ENCODE data around the gene MRPL32.

MRPL32 gene

DNA sequence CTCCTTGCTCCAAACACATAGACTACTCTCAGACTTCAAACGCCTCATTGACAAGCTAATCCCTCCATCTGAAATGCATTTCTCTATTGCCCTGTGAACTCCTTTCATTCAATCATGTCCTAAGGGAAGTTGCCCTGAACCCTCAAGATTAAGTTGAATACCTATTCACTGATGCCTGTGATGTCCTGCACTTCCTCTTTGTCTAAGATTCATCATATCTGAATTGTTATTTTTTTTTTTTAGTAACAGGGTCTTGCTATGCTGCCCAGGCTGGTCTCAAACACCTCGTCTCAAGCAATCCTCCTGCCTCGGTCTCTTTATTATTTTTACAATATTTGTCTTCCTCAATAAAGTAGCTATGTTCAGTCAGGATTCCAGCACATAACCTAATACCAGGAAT, 3.4 kb upstream of the MRPL32 start:
- DNase-seq, result no peak

- no peak for DNase-seq
These were observed 2.7 kb upstream of the MRPL32 start for GRCh38 chr7:42929449-42929848.

DNA sequence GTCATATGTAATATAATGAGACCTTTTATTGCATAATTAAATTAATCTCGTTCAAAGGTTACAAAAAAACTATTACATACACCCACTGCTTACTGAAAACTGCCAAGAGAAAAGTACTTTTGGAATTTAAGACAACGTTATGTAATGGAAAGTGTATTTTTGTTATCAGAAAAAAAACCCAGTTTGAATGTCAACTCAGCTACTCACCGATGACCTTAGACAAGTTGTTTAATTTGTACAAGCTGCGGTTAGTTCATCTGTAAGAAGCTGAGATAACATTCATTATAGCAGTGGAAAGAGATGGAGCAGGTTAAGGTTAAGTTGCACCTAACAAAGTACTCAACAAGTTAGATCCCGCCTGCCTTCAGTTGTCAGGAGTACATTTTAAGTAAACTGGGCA, 1.3 kb upstream of the MRPL32 start:
- DNase-seq, result no peak

- no peak for DNase-seq
These were observed 736 bp upstream of the MRPL32 start for GRCh38 chr7:42931447-42931833.

- no peak for DNase-seq
These were observed 825 bp downstream of the MRPL32 start for GRCh38 chr7:42932811-42933591.

DNA sequence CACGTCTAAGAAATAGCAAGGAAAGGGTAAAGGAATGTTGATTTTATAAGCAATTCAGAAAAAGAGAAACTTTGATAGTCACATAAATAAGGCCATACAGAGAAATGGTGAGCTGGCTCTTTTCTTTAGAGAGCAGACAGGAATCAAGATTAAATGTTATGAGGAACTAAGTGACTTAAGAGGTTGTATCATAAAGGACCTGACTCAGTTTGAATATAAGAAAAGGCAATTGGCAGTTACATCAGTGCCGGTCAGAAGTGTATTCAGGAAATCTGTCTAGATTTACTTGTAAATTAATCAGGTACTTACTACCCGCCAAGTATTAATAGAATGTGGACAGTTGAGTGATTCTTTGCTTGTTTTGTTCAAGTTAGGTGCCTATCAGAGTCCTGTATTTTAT, 2.1 kb downstream of the MRPL32 start:
- DNase-seq, result no peak

DNA sequence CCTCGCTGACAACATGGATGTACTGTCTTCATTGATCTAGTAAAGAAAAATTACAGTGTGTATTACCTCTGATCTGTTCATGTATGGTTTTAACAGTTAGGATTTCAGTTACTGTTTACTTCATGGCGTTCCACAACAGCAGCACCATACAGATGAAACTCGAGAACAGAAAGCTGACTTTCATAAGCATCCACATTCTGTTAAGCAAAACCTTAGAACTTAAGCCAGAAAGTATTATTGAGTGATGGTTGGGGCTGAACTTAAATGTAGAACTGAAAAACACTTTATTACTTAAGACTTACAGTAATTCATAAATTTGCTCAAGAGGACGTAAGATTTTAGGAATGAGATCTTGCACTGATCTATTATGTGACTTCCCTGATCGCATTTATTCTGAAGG, 3.7 kb downstream of the MRPL32 start:
- no peak for DNase-seq

DNA sequence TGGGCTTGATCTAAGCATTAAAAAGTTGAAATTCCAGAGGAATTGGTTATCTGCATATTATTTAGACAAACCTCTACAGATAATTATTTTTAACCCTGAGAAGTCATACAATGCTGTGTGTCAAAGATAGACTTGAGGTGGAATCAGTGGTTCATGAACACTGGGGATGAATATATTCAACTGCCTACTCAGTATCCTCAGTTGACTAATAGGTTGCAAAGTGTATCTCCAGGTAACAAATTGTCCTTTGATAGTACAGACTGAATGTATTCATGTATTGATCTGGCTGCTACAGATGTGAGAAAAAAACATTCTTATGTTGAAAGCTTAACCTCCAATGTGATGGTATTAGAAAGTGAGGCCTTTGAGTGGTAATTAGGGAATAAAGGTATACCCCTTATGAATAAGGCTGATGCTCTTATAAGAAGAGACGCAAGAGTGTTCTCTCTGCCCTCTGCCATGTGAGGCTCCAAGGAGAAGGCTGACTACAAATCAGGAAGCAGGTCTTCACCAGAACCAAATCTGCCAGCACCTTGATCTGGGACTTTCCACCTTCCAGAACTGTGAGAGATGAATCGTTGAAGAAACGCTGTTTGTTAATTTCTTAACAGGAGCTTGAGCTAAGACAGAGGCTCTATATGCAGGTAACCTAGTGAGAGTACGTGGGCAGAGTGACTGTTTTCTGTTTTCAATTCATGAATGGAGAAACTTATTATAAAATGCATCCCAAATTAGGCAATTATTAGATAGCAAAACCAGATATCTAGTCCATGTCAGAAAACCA, 7.5 kb downstream of the MRPL32 start:
- DNase-seq, result no peak

- peak; percentile 79 for DNase-seq
These were observed 9.0 kb downstream of the MRPL32 start for GRCh38 chr7:42940985-42941847.

GRCh38 chr7:42945821-42946626, 13.8 kb downstream of the MRPL32 start:
- DNase-seq, result no peak

- no peak for DNase-seq
These were observed 14.4 kb downstream of the MRPL32 start for GRCh38 chr7:42946627-42946950.

DNA sequence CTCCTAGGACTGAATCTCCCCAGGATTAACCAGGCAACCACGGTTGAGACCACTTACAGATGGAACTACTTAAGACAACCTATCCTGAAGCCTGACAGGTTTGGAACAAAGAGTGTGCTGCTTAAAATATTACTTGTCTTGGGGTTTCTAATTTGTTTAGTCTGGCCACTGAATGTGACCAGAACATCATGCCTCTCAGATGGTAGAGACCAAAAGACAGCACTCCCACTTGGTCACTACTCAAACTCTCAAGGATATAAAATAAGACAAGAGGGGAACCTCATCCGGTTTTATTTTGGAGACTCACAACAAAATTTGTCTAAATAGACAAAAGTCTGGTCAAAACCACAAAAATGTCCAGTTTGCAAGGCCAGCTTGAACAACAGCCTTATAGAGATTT, 15.3 kb downstream of the MRPL32 start:
- DNase-seq, result no peak

- DNase-seq, result no peak
These were observed 18.2 kb downstream of the MRPL32 start for GRCh38 chr7:42950417-42950816.

GRCh38 chr7:42952328-42952727, 20.2 kb downstream of the MRPL32 start:
- DNase-seq, result no peak

GRCh38 chr7:42953994-42954393, 21.8 kb downstream of the MRPL32 start:
- no peak for DNase-seq

GRCh38 chr7:42956062-42956461, 23.9 kb downstream of the MRPL32 start:
- no peak for DNase-seq

DNA sequence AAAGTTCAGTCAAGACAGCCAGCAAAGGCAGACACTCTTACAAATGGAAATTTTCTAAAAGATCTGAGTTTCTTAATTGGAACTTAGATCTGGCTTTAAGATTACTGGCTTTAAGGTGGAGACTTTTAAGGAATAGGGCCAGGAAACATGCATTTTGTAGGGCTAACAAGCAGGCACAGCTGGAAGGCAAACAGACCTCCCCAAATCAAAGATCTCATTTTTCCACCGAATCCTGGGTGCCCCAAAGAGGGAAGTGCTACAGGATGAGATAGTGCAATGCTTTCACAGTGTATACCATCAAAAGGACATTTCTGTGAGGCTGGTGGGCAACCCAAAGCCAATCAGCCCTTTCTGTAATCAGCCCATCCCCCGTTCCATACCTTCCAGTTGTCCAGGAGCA, 27.4 kb downstream of the MRPL32 start:
- no peak for DNase-seq

DNA sequence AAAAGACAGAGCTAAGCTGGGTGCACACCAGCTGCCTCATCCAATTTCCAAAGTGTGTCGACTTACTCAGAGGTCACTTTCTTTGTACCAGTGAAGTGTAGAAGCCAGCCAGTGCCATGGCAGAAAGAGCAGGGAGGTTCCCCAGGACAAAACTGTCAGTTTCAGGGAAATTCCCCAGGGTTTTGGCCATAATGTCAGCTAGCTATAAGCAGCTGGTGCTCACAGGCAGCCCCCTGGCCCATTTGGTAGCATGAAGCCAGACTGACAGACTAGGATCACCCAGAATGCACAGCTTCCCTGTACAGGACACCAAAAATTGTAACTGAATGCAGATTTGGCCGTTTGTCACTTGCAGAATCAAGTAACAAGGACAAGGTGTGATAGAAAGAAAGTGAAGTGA, 28.6 kb downstream of the MRPL32 start:
- DNase-seq, result no peak

GRCh38 chr7:42961170-42961569, 29.0 kb downstream of the MRPL32 start:
- DNase-seq, result no peak

DNA sequence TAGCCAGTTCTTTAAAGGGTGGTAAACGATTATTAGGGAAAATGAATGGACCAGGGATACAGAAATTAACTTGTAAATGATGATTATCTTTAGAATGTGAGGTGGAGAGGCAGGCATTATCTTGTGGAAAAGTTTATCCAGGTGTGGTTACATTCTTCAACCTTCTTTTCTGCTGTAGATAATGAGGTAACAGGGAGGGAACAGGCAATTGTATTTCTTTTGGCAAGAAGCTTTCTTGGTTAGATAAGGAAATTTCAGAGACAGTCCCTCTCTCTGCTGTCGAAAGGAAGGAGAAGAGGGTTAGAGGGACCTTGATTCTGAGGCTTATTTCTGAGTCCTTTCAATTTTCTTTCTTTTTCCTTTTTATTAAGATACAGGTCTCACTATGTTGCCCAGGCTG, 32.1 kb downstream of the MRPL32 start:
- no peak for DNase-seq

- DNase-seq, result no peak
These were observed 33.0 kb downstream of the MRPL32 start for GRCh38 chr7:42964849-42965805.

GRCh38 chr7:42967391-42967790, 35.2 kb downstream of the MRPL32 start:
- DNase-seq, result no peak

Data from midbrain (tissue), 1 donor.